Measurements from ENCODE around the gene ATG2B. TPM values are rescaled to one million over a fixed set of nuclear protein-coding genes. Genes with fewer than 3 reads are reported as not detected.

ATG2B gene
- total and polyA plus RNA-seq, 10 of the 15 experiments (the other 5 are each of a cell fraction or from before 2014, with no cell fraction given) = 0.84 to 15.4 (median 9.9) TPM

- H3K27me3 ChIP-seq (replicated peaks in 1 of 2; ENCODE audit: control insufficient read depth in 2 of 2, insufficient read depth in 2 of 2, low read length in 1 of 2) = no peaks in the 10 kb centered on the region
- H3K27ac ChIP-seq (ENCODE audit: control insufficient read depth, insufficient read depth) = no peak overlapping the region
- ATAC-seq = no peak
- FAIRE-seq = no peak
- in situ Hi-C loops (cut with MboI) = loop anchor here (5.0 kb wide), 1 partner anchor 712 kb away; no protein-coding TSS in a partner anchor
- no peak overlapping the region for H2AFZ ChIP-seq (ENCODE audit: control insufficient read depth, low read depth, low read length)
- intact Hi-C loops (cut with micrococcal nuclease; ENCODE audit: unreplicated experiment) = loop anchor here (2.0 kb wide), 1 partner anchor 276 kb away; no protein-coding TSS in a partner anchor
- no peak overlapping the region for H3K4me3 ChIP-seq
- 58% methylated on average over 6 of the region's 6 CpGs for WGBS (ENCODE audit: insufficient coverage, insufficient replicate concordance, low lambda C conversion rate, missing lambda C conversion rate)
- no TSS peak for BruUV-seq (replicated peaks)
- no peaks in the 10 kb centered on the region for H3K79me2 ChIP-seq (ENCODE audit: control insufficient read depth, insufficient read depth, low read length)
- ChIA-PET RAD21 (ENCODE audit: unreplicated experiment) (interaction anchor here (0.6 to 3.0 kb wide), 4 partner anchors 173 to 302 kb away, joined by 3 to 14 read pairs (median 7); no protein-coding TSS in a partner anchor), CTCF (interaction anchor here (0.5 to 5.6 kb wide), 18 partner anchors 13 to 711 kb away, joined by 3 to 71 read pairs (median 4); no protein-coding TSS in a partner anchor), POLR2A (no interaction called here), SMC1A (ENCODE audit: uncharacterized antibody, unreplicated experiment) (interaction anchor here (1.0 to 4.3 kb wide), 6 partner anchors 11 to 715 kb away, joined by 3 to 29 read pairs (median 5); no protein-coding TSS in a partner anchor)
- no peaks in the 10 kb centered on the region; the same call in 2 of the 3 replicates for H3K9me3 ChIP-seq (replicated peaks; ENCODE audit: control insufficient read depth, insufficient read depth, low read length)
- no peaks in the 10 kb centered on the region for H4K20me1 ChIP-seq (ENCODE audit: control insufficient read depth, insufficient read depth)
- H3K36me3 ChIP-seq (ENCODE audit: control insufficient read depth in 2 of 2, insufficient read depth in 2 of 2, low read length in 1 of 2) = no peaks in the 10 kb centered on the region
- TF ChIP-seq BRCA1 (IDR thresholded peaks at IDR 0.05; ENCODE audit: low read depth, low read length) (no peak), NFXL1 (IDR thresholded peaks at IDR 0.05; ENCODE audit: borderline replicate concordance) (no peak), SIN3A (IDR thresholded peaks at IDR 0.05; ENCODE audit: low read depth, low read length) (no peak), TARDBP (IDR thresholded peaks at IDR 0.05; ENCODE audit: borderline replicate concordance) (no peak), ASH2L (IDR thresholded peaks at IDR 0.05; ENCODE audit: borderline replicate concordance, low read depth) (no peak), CREB1 (IDR thresholded peaks at IDR 0.05; ENCODE audit: low read depth) (no peak), RELA (IDR thresholded peaks at IDR 0.05; ENCODE audit: borderline replicate concordance, partially characterized antibody) (no peak), ESRRA (IDR thresholded peaks at IDR 0.05; ENCODE audit: low read length) (no peak), MEF2A (IDR thresholded peaks at IDR 0.05; ENCODE audit: insufficient read depth, low read depth, low read length) (no peak), TCF12 (IDR thresholded peaks at IDR 0.05; ENCODE audit: low read depth, low read length) (no peak), JUND (IDR thresholded peaks at IDR 0.05; ENCODE audit: low read depth, low read length) (no peak), ZBTB40 (IDR thresholded peaks at IDR 0.05; ENCODE audit: borderline replicate concordance) (no peak), SREBF2 (IDR thresholded peaks at IDR 0.05; ENCODE audit: low read length) (no peak), CEBPB (IDR thresholded peaks at IDR 0.05; ENCODE audit: borderline replicate concordance in 1 of 2, low read depth in 2 of 2, low read length in 2 of 2) (no peak), SUZ12 (IDR thresholded peaks at IDR 0.05; ENCODE audit: unreplicated experiment) (no peak), SP1 (IDR thresholded peaks at IDR 0.05; ENCODE audit: low read depth, low read length) (no peak), CBX5 (IDR thresholded peaks at IDR 0.05; ENCODE audit: low read depth) (no peak)
- H3K4me1 ChIP-seq (ENCODE audit: control insufficient read depth, insufficient read depth, low read length) = no peaks in the 10 kb centered on the region
- no peak overlapping the region for H3K9ac ChIP-seq (ENCODE audit: control insufficient read depth, insufficient read depth, low read length)
- no peak for DNase-seq (ENCODE audit: low read depth, low spot score)
- H3K4me2 ChIP-seq (ENCODE audit: control insufficient read depth, insufficient read depth) = no peak overlapping the region
These were observed 88.6 kb downstream of the ATG2B start for GRCh38 chr14:96274543-96274942.
